T-helper 2 cell treated with Interferon-gamma antibody and Interleukin-4, amounts not matched to agents 100 ng/mL and 5 ng/mL, for 36 hours (primary cell): ENCODE results near the gene NOX1. TPM values are rescaled to one million over a fixed set of nuclear protein-coding genes. Genes with fewer than 3 reads are reported as not detected.

Source experiments
- intact Hi-C: fragments of 100-400 bp; cut with micrococcal nuclease; formaldehyde crosslinking; loops from one replicate; pipeline ENCODE4 v1.15.1; 2023
- total RNA-seq: library from RNA; stranded (reverse); gene quantifications from 2 replicates; pipeline ENCODE4 v1.2.3, GENCODE V29; 2022

Gene NOX1
- not detected in 2 replicates for total RNA-seq

DNA sequence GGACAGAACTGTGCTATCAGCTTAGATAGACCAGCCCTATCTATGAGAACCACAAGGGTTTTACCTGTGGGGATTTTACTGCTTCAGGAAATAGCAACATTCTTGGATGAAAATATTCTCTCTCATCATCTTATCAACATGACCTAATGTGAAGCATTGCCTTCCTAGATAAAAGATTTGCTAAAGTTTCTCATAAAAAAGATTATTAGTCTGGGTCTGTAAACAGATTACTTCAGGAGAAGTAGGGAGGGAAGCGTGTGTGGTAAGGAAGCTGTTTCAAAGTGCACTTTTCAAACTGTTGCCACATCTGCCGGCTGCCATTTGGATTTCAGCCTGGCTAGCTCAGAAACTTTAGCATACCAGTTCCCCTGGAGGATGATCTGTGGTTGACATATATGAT, at the start of gene NOX1:
Gene NOX1 (minus strand): TSS at position 35 of the 400 bp plus-strand sequence. CDS start 220 bp downstream, outside the sequence.
- intact Hi-C loops, result no loop called here

DNA sequence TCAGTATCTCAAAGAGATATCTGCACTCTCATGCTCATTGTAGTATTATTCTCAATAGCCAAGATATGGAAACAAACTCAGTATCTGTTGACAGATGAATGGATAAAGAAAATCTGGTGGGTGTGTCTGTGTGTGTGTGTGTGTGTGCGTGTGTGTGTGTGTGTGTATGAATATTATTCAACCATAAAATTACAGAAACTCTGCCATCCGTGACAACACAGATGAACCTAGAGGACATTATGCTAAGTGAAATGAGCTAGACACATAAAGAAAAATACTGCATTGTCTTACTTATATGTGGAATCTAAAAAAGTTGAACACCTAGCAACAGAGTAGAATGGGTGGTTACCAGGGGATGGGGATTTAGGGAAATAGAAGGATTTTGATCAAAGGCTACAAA, 41.4 kb upstream of the NOX1 start:
- intact Hi-C loops, result no loop called here

DNA sequence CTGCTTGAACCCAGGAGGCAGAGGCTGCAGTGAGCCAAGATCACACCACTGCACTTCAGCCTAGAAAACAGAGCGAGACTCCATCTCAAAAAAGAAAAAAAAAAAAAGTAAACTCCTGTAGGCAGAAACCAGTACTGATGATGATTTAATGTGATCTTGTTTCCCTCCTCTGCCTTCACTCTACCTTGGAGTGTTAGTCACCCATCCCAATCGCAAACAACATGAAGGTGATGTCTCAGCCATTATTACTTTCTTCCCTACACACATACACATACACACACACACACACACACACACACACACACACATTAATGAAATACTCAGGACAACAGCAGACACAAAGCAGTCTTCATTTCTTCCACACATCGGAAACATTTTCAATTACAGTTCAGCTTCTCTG, 39.0 kb upstream of the NOX1 start:
- intact Hi-C loops, result no loop called here

DNA sequence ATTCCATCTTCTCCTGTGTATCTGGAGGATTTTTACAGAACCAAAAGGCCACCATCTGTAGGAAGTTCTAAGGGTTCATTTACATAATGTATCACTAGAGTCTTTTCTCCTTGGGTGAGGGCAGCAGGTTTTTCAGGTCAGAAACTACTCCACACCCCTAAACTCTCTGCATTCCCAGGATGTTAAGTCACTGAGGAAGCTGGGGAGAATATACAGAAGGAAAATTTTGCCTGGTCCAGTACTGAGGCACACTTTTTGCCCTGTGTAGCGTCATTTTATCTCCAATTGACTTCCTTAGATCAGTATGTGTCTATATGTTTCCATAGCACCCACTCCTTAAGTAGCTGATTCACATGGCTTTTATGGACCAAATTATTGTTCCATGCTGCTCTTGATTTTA, 37.6 kb upstream of the NOX1 start:
- intact Hi-C loops, result no loop called here

DNA sequence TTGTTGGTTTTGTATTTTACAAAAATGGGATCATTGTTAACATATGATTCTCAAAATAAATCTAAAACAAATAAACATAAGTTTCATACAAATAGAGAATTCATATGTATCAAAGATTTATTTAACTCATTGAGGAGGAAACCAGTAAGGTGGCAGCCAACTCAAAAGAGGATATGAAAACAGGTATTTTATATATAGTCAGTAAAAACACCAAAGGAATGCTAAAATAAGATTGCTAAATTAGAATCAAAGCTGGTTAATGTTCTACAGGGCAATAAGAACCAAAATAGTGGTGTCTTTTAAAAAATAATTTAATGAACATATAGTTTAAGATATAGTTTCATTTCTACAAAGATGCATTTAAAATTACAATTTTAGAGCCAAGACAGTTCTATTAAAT, 31.5 kb upstream of the NOX1 start:
- intact Hi-C loops, result no loop called here

DNA sequence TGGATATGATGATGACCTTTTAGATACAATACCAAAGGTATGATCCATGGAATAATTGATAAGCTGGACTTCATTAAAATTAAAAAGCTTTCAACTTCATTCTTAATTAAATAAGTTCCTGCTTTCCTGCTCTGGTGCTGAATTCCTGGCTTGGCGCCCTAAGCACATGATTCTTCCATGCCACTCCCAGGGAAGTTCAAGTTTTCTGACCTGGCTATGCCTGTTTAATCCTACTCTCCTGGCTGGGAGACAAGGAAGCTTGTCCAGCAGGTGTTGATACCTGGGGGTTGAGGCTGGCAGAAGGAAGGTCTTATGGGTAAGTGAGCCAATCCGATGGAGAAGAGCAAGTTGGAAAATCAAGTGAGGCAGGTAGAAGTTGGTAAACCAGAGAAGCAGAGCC, 30.3 kb upstream of the NOX1 start:
- intact Hi-C loops, result no loop called here

DNA sequence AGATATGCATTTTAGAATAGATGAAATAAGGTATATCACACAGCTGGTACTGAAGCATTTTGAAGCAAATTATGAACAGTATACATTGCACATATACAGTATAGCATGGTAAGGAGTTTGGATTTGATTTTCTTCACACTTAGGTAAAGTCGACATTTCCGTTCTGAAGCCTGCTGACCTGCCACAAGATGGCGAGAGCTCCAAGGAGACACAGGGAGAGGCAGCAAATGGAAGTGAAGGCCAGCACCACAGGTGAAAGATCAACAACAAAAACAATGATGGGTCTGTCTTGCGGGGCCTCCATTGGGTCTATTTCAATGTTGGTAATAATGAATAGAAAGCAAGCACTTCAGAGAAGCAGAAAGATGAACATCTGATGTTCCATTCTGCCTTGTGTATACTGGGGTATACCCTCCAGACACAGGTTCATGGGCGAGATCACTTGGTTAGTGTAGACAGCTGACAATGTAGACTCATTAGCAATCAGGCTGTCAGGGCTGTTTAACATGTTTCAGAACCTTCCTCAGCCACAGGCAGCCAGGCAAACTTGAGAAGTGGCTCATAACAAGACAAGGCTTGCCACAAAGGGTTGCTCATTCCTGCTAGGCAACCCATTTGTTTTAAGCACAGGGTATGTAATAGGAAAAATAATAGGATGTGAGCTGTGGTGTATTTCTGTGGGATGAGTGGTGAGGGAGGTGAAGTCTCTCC, 21.4 kb upstream of the NOX1 start:
- intact Hi-C loops, result loop anchor here (1.0 to 5.0 kb wide), 2 partner anchors 311 to 392 kb away; no protein-coding TSS in a partner anchor

DNA sequence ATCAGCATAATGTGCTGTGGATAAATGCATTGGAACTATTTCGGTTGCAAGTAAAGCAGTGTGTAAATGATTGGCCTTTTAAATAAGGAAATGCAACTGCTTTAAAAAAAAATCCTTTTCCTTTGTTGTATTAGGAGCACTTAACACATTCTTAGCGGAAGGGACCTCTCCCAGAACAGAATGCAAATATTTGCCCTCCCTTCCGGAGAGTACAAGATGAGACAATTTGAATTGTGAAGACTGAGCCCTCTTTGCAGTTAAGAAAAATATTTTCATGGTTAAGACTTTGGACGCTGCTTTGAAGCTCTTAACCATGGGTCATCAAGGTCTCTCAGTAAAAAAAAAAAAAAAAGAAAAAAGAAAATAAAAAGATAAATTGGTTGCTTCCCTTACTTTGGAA, 9.5 kb upstream of the NOX1 start:
- intact Hi-C loops, result no loop called here

DNA sequence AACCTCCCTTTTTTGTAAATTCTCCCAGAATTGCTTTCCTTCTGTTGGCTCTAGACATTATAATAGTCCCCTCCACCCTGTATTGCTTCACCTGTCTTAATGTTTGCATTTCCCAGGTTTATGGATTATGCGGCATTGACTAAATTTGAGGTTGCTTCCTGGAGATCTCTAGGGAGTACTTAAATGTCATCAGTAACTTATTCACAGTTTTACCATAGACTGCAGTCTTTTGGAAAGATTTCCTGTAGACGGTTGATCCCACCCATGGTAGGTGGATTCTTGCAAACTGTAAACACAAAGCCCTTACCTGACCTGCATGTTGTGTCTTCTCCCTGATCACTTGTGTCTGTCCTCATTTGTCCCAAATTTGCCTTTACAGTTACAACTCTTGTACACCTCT, 6.2 kb upstream of the NOX1 start:
- intact Hi-C loops, result no loop called here

DNA sequence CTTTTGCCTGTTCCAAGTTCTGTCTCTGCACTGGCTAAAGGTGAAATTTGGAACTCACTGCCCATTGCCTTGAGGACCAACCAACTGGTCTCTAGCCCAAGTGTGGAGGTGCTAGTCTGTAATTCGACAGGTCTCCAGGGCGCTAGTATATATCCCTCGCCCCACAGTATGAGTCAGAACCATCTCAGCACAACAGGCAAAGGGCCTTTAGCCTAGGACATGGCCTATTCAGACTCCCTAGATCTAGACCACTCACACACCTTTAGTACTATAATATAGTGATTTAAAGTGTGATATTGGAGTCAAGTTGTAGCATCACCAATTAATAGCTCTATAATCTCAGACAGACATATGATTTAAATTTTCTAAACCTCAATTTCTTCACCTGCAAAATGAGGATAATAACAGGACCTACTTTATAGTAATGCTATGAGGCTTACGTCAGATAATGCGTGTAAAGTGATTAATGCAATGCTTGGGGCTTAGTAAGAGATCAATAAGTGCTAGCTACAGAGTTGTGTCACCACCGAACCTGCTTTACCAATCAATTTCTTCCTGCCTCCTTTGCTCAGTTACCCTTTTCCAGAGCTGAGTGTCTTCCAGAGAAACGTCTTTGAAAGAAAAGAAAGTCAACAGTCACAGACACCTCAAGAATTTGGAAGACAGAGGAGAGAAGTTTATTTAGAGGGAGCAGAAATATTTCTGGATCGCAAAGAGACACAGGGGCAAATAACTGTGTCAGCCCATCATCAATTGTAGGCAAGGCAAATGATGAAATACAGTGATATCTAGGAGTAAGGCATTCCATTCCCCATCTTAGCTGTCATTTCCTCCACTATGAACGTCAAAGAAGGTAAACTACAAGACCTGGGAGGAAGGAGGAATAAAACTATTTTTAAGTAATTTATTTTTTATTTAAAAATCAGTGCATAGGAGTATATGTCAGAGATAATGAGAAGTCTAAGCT, 2.3 kb downstream of the NOX1 start:
- intact Hi-C loops, result no loop called here

DNA sequence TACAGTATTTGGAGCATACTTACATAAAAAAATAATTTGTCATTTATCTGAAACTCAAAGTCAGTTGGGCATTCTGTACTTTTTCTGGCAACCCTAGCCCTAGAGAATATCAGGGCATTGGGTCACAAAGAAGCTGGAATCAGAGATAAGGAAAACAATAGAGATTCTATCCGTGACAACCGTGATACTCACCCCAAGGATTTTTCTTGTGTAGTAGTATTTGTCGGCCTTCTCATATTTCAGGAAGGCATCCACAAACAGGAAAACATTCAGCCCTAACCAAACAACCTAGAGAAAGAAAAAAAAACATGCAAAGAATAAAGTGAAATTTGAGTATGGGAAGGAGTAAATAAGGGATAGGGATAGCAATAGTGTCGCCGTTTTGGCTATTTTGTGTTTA, 3.6 kb downstream of the NOX1 start:
- intact Hi-C loops, result no loop called here

DNA sequence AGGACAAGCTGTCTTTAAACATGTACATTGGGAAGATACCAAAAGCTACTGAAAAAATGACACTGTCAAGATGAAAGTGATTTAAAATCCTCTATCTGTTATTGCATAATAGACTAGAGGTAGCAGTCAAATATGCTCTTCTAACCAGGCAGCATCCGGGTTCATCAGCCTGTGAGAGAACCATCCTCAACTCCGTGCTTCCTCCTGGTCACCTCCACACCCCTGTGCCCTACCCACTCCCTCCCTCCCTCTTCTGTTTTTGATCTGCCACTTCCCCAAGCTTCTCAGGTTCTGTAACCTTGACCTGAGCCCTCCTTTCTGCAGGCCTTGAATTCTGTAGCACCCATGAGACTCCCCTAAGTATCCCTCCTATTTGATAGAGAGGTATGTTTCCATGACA, 5.9 kb downstream of the NOX1 start:
- intact Hi-C loops, result no loop called here

DNA sequence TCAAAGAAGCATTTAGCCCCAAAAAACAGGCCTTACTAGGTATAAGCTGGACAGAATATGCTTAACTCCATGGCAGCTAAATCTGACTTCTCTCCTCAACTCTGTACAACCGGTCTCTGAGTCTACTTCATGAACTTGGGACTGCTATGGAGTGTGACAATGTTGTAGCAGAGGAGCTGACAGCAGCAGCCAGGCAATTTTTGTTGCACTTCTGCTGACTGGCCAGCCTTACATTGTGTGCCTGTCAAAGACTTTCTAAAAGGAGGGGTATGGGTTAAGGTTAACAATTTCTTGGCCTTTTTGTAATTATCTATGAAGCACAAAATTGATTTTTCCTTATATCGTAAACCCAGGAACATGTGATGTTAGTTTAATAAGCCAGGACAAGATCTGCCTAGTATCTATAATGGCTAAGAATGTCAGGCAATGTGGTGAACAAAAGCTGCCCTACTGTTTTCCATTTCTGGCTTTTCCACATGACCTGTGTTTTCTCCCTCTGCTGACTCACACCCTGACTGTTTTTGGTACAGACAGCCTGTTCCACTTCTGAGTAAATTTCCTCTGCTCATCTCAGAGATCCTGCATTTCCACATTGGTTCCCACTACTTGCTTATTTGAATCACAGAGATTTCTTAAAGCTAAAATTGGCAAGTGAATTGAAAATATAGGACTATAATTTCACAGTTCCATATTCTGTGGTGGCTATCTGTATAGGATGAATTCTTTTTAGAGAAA, 9.3 kb downstream of the NOX1 start:
- intact Hi-C loops, result no loop called here

DNA sequence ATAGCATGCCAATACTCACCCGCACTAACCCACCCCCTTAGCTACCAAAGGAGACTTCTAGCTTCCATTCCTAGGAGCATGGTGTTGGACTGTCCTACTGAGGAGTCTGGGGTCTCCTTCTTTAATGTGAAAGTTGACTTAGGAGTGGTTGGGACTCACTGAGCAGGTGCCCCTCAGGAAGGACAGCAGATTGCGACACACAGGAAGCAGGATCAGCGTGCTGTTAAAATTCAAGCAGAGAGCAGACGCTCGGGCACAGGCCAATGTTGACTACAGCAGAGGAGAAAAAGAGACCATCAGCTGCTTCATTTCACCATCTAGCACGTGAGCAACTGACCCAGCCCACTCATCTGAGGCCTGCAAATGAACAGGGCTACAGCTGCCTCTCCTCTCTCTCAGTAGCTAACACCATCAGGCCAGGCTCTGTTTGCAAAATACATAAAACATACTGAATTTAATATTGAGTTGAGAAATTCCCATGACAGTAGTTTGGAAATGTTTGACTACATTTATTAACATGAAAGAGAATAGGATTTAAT, 10.8 kb downstream of the NOX1 start:
- intact Hi-C loops, result no loop called here

DNA sequence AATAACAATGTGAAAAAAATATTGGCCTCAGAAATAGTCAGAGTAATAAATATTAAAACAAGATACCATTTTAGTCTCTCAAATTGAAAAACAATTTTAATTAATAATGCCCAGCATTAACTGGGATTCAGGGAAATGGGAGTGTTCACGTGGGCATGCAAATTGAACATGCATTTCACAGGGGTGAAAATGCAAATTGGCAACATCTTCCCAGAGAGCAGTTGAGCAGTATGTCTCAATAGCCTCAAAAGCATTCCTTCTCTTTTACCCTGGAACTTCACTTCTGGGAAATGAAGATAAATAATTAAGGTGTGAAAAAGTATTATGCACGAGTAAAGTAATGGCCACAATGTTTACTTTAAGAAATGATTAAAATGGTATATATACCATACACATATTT, 21.3 kb downstream of the NOX1 start:
- intact Hi-C loops, result no loop called here

DNA sequence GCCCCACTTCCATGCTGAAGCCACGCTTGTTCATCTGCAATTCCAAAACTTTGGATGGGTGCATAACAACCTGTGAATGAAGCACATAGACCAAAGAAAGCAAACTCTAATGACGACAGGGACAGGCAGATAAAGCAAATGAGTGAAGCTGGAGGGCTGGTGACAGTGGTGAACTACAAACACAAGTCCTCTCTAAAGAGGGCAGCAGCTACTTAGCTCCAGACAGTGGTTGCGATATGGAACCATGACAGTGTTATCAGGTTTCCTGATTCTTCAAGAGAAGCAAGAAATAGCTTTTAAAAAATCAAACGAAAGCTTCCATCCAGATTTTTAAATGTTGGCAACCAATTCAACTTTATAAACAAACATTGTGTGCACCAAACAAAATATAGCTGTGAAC, 23.8 kb downstream of the NOX1 start:
- intact Hi-C loops, result no loop called here

DNA sequence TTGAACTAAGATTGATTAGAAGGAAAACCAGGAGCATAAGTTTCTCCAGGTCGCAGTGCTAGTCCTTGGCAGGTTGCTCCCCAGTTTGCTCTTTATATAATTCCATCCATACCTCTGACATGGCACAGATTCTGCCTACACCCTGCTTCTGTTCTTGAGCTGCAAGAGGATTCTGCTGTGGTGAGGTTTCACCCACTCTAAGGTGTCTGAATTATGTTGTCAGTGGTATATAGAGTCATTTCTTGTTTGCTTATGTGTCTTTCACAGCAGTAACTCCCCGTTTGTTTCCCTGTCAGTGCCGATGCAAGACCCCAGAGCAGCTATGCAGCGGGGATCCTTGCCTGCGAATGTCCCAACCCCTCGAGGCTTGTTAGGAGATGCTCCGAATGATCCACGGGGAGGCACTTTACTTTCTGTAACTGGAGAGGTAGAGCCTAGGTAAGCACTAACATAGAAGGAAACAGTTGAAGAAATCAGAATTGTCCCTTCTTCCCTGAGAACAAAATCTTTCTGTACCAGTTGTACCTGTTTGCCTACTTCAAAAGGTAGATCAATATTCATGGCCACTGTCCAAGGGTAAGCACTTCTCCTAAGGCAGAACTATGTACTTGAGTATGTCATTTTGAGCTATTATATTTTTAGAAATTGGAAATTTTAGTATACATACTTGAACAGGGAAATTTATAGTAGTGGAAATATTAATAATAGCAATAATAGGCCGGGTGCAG, 42.8 kb downstream of the NOX1 start:
- intact Hi-C loops, result no loop called here

DNA sequence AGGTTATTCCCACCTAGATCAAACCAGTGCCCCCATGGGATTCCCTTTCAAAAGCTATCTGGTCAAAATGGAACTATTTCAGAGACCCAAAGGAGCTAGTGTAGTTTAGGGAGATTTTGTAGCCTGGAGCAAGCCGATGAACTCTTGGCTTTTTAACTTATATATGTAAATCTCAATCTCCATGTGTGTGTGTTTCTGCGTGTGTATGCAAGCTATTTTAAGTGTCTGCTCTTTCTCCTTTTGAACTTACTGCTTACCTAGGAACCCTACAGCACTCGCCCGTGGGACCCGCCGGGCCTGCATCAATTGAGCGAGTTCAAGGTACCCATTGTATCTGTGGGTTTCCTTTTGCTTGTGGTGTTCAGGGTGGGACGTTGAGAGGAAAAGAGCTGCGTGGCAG, 43.6 kb downstream of the NOX1 start:
- intact Hi-C loops, result no loop called here

DNA sequence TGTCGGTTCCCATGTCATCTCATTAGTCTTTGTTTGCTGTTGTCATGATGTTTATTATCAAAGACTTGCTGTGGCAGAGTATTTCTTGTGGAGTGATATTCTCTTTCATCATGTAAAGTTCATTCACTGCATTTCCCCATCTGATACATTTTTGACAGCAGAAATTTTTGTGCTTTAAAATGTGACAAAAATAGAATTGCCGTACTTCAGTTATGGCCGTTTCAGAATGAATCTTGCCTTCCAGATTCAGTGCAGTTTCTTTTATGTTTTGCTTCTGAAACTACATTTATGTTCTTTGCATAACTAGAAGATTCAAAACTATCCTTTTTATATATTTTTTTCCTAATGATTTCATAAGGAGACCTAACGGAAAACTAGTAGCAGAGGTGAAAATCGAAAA, 44.0 kb downstream of the NOX1 start:
- intact Hi-C loops, result no loop called here

DNA sequence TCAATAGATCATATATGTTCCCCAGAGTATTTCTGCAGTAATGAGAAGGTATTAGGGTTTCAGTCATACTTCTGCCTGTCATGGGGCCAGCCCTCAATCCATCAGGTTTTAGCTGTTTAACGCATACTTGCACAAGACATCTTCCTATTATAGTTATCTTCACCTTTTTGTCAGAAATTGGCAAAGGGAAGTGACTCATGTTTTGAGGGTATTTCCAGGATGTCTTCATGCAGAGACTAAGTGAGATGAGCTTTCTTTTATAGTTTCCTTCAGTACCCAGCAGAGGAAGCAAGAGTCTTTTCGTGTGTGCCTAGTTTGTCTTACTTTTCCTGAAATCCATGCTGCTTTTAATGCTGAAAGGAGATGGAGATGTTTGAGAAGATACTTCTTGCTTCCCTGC, 44.4 kb downstream of the NOX1 start:
- intact Hi-C loops, result loop anchor here (1.0 kb wide), 1 partner anchor 9 kb away; the partner anchor contains the start of gene CSTF2
